RPMI7951 (cell line): ENCODE measurements around the gene RNF152. TPM values are rescaled to one million over a fixed set of nuclear protein-coding genes. Genes with fewer than 3 reads are reported as not detected.

Source experiments
- DNase-seq: peaks from one replicate; pipeline ENCODE4 v3.0.0-alpha.2; 2012; ENCODE audit warnings: low read depth
- total RNA-seq: library from RNA; depleted of rRNA; stranded (reverse); fragments of >200 nt; shearing (Covaris generic); gene quantifications from 2 replicates; pipeline ENCODE4 v1.2.3, GENCODE V29; 2014

Gene RNF152
- total RNA-seq, 1 experiment from 2014 or later, result 9.3 TPM

DNA sequence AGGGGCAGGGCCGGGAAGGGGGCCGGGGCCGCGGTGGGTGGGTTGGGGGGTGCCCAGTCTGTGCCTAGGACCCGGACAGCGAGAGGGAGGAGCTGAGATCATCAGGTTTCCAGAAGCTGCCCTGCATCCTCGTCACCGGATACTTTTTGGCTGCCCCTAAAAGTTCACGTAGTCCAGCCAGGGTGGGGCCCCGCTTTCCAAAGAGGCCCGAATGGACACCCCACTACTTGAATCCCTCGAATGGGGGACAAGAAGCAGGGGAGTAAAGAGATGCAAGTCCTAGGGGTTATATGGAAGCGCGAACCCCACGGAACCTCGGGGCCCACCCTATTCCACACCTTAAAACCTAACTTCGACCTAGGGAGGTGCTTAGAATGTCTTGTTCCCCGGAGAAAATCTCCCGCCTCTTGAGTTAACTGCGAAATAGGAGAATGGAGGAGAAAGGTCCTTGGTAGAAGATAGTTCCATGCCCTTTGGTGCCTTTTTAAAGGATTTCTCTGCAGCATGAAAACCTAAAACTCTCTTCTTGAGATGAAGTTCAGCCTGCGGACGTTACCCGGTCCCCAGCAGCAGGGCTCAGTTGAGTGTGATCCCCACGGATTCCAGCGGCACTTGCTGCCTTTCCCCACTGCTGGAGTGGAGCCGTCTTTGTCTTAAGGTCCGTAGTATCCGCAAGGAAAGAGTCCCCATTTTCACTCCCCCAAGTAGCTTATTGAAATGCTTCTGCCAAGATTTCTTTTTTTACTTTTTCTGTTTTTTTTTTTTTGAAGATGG, 2.1 kb upstream of the RNF152 start:
- no peak for DNase-seq

DNA sequence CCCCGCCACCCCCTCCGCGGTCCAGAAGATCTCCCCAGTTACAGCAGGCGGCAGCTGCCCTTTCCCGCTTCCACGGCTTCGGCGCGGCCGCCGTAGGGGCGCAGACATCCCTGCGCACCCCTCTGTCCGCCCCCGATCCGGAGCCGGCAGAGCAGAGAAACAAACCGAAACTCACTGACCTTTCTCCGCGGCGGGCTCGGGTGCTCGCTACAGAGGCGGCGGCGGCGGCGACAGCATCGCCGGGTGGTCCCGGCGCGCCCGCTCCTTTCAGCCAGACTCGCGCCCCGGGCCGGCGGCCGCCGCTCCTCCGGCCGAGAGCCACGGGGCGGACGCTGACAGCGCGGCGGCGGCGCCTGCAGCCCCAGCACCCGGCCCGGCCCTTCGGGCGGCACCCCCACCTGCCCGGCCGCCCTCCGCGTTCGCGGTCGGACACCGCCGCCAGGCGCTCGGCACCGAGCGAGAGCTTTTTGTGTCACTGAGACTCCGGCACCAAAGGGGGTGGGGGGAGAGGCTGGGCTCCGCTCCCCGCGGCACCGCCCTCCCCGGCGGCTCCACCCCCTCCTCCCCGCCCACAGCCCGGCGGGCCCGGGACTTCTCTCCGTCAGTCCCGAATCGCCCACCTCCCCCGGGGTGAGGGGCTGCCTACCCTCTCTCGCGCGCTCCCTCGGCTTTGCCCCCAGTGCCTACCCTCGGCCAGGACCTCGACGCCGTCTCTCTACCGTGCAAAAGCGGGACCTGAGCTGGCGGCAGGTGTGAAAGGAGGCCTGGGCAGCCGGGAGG, 1.4 kb upstream of the RNF152 start:
- DNase-seq, result peak; percentile 73

DNA sequence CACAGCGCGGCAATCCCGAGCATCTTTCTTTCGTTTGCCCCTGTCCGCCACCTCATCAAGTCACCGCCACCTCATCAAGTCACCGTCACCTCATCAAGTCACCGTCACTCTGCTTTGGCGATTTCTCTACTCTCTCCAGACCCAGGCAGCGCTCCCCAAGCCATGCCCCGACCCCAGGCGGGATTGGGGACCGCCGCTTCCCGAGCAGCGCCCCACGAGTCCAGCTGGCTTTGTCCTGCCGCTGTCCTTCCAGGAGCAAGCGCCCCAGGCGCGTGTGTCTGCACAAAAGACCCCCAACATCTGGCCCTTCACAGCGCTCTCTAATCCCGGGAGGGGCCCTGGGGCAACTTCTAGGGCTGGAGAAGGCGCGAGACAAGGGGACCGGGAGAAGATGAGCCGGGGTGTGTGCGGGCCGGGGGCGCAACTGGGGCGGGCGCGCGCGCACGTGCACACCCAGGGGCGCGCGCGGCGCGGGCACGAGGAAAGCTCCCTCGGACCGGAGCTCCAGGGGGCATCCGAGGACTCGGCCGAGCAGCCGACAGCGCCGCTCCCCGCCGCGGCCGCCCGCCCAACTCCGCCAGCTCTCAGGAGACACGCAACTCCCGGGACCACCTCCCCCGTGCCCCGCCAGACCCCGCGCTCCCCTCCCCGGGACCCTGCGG, 633 bp upstream of the RNF152 start:
- peak; percentile 47 for DNase-seq

DNA sequence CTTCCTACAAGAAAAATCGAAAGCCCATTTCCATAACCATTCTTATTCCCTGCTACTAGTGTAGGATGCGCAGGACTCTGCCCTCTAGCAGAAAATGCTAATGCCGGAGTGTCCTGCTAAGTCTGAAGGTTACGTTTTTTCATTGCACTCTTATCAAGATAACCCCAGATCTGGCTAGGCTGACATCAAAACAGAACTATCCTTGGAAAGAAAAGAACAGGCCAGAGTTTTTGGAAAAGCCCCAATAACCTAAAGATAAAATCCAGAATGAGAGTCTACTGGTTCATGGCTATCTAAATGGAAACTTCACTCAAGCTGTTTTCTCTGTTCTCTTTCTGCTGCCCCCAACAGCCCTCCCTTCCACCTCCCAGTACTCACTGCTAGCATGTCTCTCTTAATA, 913 bp downstream of the RNF152 start:
- no peak for DNase-seq

DNA sequence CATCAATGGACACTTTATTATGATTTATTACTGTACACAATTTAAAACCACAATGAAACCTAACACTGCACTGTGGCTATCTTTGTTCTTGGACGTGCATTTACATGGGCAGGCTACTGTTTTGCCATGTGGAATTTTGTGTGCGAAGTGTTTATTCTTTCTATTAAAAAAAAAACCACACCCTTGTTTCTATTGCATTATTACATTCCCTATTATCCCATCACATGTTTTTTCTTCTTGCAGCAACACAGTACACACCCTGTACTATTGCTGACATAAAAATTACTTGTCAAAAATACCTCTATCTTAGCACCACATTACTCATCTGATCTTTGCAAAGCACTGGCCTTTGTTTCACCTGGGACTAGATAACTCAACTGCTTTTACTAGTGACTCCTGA, 1.5 kb downstream of the RNF152 start:
- DNase-seq, result no peak

DNA sequence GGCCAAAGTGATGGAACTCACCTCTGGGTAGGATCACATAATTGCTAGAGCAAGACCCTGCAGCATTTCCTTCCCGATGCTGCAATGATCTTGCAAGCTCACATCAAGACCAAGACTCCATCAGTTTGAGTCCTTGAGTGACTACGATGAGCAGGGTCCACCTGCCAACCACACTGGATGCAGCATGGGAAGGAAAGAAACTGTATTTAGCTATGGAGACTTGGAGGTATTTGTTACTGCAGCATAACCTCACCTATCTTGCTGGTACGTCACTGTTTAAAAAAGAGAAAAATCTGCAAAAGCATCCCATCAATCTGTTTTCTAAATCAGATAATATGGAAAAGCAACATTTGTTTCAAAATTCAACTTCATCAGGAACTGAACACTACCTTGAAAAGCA, 2.5 kb downstream of the RNF152 start:
- DNase-seq, result no peak

DNA sequence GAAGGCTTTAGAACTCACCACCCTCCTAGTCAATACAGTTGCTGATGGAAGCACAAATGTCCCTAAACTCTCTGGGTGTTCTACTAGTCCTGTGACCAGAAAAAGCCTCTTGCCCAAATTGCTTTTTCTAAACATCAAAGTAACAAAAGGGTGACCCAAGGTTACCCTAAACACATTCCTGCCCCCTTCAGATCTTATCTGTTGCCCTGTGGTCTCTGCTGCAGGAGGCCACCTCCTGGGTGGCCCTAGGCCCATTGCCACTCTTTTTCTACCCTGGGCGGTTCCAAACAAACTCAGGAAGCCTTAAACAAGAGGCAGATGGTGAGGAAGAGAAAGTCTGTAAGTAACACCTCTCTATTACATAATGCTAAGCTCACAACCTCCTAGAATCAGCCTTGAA, 3.3 kb downstream of the RNF152 start:
- DNase-seq, result peak; percentile 39

DNA sequence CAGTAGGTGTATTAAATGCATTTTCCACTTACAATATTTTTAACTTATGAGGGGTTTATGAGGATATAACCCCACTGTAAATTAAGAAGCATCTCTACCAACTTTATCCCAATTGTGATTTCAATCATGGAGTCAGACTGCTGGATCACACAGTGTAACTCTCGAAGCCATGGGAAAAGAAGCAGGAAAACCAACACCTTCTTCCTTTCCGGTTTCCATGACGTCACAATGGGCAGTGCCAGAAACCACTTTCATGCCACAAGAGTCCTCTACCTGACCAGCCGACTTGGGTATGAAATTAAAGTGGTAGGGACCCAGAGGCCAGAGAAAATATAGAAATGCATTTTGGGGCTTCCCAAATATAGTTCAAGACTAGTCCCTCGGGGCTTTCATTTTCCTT, 4.2 kb downstream of the RNF152 start:
- no peak for DNase-seq

DNA sequence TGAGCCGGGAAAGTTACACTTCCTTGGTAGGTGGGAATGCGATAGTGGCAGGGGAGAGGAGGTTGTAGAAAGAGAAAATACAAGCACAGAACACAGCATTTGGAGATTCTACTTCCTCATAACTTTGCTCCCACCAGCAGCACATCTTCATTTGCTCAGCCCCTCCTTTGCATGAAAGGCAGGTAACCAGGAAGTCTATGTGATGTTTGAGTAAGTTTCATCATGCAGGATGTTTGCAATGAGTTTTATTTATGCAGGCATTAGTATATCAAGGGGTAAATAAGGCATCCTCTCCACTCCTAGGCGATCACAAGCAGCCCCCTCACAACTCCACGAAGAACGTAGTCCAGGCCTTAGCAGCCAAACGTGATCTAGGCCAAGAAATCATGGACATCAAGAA, 5.0 kb downstream of the RNF152 start:
- DNase-seq, result no peak

DNA sequence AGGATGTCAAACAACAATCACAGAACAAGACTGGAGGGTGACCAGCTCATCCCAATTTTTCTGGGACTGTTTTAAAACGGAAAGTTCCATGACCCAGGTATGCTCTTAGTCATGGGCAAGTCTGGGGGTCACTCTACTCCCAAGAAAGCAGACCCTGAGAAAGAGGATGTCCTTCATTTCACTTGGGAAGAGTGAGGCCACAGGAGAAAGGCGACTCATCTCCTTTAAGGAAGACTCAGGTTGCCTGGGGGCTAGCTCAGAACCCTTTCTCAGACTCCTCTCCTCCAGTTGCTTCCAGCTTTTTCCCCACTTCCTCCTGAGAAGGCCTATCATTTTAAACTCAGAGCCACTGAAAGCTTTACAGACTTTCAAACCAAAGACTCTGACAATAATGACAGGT, 9.3 kb downstream of the RNF152 start:
- peak; percentile 35 for DNase-seq

DNA sequence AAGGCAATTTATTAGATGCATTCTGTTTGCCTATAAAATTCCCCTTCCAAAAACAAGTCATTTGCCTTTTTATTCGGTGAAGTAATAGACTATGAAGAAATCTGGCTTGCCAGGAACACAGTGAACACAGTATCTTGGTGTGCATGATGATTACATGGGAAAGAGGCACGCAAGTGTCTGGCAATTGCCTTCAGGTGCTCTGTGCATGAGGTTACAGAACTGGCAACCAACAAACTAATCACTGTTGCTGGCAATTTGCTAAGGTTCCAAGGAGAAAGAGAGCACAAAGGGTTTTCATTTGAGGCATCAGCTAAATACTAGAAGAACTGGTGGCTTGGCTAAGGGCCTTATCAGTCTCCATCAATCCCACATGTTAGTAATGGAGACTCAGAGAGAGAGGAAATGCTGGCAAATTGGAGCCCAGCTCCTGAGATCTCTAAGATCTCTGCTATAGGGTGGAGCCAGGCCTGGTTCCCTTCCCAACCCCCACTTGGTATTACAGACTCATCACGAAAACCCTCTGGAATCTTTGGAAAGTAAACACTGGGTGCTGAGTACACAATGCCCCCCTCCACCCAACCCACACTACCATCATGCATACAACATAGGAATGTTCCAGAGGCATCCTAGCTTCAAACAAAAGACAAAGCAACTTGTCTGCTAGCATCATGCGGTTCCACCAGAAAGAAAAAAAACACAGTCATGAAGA, 10.4 kb downstream of the RNF152 start:
- DNase-seq, result peak; percentile 79

DNA sequence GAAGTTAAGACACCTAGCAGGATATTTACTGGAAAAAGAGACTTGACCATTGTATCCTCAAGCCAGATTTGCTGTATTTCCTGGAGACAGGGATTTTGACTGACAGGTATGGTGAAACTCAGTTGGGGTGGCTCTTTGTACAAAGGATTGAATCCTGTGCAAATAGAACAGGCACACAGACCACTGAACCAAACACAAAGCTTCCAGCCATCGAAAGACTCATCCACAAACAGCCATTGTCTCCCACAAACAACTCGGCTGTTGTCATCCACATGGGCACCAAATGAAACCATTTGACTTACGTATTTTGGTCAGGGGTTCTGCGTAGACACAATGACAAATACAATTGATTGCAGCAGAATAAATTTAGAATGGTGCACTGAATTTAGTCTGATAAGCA, 15.9 kb downstream of the RNF152 start:
- no peak for DNase-seq

DNA sequence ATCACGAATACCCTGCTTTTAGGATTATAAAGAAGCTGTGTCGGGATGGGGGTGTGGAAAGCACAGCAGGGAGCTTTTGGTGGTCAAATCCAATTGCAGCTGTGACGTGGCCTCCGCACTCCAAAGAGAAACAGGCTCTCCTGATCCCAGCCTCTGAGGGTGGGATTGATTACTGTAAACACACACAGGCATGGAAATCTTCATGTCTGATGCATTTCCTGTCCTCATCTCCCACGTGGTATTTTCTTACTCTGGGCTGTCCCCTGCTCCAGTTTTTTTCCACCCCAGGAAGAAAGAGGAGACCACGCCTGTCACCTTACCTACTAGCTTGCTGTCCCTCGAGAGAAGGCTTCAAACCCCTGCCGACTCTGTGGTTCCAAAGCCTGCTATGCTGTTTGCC, 22.7 kb downstream of the RNF152 start:
- DNase-seq, result peak; percentile 64

DNA sequence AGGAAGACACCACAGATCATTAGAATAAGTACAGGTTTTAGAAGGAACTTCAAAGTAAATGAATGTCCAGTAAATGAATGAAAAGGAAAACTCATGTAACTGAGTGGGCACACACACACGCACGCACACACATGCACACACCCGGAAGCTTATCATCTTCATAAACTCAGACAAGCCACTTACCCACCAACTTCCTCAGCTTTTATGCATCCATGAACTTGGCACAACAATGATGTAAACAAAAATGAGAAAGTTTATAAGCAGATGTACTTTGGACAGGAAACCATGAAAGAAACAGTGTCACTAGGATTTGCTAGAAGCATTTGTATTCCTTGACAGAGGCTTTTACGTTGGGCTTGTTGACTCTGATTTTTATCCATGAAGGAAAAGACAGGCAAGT, 23.2 kb downstream of the RNF152 start:
- no peak for DNase-seq

DNA sequence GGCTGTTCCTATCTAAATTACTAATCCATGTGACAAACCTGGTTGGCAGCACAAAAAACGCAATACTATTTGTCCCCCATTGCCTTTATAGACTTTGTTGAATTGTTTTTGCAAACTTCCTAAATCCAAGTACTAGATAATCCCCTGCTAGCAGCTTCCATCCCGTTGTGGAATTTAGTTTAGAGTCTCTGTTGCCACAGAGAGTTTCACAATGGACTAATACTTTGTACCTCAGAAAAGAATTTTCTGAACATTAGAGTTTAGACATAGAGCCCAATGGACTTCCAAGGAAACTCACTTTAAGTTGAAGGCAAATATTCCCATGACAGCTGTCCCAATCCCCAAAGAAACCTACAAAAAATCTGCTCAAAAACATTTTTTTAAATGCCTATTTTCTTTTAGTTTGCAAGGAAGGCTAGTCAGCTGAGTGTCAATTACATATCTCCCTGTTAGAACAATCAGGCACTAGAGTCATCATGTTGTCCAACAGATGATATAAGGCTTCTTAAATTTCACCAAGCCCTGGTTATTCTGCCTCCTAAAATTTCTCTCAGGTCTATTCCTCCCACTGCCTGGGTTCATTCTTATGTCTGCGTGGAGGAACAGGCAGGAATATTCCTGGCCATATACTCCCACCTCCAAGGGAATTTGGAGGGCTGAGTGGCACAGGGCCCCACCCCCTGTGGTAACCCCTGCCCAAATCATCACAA, 27.2 kb downstream of the RNF152 start:
- DNase-seq, result no peak

DNA sequence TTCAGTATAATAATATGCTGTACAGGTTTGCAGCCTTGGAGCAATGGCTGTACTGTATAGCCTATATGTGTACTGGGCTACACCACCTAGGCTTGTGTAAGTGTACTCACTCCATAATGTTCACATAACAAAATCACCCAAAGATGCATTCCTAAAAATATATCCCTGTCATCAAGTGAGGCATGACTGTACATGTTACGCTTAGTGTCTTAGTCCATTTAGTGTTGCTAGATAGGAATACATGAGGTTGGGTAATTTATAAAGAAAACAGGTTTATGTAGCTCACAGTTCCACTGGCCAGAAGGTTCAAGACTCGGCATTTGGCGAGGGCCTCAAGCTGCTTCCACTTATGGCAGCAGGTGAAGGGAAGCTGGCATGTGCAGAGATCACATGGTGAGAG, 31.4 kb downstream of the RNF152 start:
- DNase-seq, result no peak

DNA sequence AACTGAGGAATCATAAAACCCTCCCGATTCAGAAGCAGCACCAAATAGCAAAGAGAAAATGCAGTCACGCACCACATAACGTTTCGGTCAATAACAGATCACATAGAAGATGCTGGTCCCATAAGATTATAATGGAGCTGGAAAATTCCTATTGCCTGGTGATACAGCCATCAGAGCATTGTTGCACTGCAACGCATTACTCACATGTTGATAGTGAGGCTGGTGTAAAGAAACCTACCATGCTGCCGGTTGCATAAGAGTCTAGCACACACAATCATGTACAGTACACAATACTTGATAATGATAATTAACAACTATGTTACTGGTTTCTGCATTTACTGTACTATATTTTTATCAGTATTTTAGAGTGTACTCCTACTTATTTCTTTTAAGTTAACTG, 32.5 kb downstream of the RNF152 start:
- no peak for DNase-seq

DNA sequence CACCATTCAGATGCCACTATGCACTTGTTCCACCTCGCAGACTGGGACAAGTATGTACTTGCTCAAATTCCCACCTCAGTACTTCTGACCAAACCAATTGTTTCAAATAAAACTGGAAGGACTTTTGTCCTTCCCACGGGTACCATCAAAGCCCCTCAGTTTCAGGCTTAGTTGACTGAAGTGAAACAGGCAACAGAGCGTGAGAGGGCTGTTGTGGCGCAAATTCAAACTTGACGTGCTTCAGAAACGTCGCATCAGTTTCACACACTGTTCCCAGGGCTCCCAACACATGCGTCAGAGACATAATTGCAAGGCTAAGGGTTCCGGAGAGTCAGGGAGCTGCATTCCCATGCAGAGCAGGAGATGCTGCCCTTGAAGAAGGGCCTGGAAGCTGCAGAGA, 33.7 kb downstream of the RNF152 start:
- DNase-seq, result no peak

DNA sequence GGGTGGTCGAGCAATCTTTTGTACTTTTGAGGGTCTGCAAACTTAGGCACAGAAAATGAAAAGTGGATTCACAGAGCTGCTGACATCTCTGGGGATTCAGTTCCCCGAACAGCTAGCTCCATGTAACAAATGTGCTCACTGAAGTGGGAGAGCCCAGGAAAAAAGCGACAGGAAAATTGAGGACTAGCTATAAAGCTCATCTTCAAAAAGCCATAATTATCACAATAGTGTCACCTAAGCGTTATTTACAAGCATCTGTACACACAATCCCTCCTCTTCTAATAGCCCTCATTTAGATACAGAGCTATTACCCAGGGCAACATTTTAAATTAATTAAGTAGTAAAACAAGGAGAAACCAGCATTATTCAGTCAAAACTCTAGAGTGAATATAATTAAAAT, 36.1 kb downstream of the RNF152 start:
- DNase-seq, result no peak

DNA sequence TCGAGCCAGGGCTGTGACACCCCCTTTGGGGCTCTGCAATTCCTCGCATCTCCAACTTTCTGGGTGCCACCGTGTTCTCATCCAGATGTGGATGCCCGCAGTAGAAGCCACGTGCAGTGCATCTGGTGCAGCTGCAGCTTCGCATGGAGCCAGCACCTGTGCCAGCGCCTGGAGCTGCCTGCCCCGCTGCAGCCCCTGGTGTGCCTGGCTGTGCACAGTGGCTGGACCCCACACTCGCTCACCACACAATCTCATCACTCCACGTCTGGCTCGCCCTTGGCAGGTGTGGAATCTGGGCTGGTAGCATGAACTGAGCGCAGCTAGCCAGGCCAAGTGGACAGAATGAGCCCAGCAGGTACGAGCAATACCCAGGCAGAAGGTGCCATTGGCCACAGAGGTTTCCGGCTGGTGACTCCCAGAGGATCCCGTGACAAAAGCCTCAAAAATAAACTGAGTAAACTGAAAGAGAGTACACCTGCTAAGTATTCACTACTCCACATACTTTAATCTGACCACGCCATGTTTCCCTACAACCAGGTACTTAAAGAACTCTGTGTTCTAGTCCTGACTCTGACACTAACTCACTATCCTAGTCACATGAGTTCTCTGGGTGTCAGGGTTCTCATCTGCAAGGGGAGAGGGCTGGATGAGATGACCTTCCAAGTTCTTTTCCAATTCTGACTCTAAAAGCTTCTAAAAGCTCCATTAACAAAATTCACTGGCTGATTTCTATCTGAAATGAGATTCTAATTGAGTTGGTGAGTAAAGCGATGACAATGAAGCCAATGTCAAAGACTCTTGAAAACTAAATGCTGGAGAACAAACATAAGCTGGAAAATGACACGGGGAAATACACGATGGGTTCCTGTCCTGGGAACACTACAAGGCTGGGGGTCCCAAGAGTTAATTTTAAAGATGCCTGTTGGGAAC, 37.1 kb downstream of the RNF152 start:
- DNase-seq, result no peak
